OCI-LY7 (cell line): ENCODE data around the gene DRD1. TPM values are rescaled to one million over a fixed set of nuclear protein-coding genes. Genes with fewer than 3 reads are reported as not detected.
"Not testable (repeated sequence)": the region's sequence is repeated elsewhere in the genome, so short reads cannot be mapped to it uniquely, and the experiment has no call there.

Source experiments
- BruUV-seq: library from RNA; stranded (reverse); fragments of 400-500 nt; replicated peaks from 2 replicates; lab custom pipeline; 2021; lab: Mats Ljungman, UMichigan
- CTCF ChIA-PET: fragments of 300-600 bp; sonication (Branson Sonifier 250); formaldehyde crosslinking; loops from one replicate; lab custom pipeline; 2022; ENCODE audit warnings: antibody characterized with exemption; ENCODE audit not compliant: unreplicated experiment; lab: Charles Lee
- POLR2A ChIA-PET: fragments of 300-600 bp; sonication (Branson Sonifier 250); formaldehyde crosslinking; loops from one replicate; lab custom pipeline; 2022; ENCODE audit warnings: antibody characterized with exemption; lab: Charles Lee
- DNase-seq: peaks from one replicate; pipeline ENCODE4 v3.0.0-alpha.2; 2015; ENCODE audit warnings: low spot score
- H2AFZ ChIP-seq: fragments of 200-600 bp; sonication (generic), shearing (Covaris generic); 2 replicates; pipeline ENCODE4 v1.6.1; 2014; ENCODE audit warnings: mild to moderate bottlenecking, antibody characterized with exemption, low read length, moderate library complexity
- H3K27ac ChIP-seq: fragments of 200-600 bp; sonication (generic); 2 replicates; pipeline ENCODE4 v1.5.1; 2014; ENCODE audit warnings: mixed run types, low read depth, mild to moderate bottlenecking, moderate library complexity, low read length, inconsistent platforms; ENCODE audit not compliant: poor library complexity, severe bottlenecking
- H3K36me3 ChIP-seq: fragments of 200-600 bp; sonication (generic); 2 replicates; pipeline ENCODE4 v1.6.1; 2014; ENCODE audit warnings: mild to moderate bottlenecking, antibody characterized with exemption, low read length, moderate library complexity, mixed read lengths; ENCODE audit not compliant: insufficient read depth
- H3K4me1 ChIP-seq: fragments of 200-600 bp; sonication (generic); 2 replicates; pipeline ENCODE4 v1.5.1; 2014; ENCODE audit warnings: mild to moderate bottlenecking, low read length; ENCODE audit not compliant: insufficient read depth, poor library complexity, severe bottlenecking
- H3K4me2 ChIP-seq: fragments of 200-600 bp; sonication (generic); 2 replicates; pipeline ENCODE4 v1.6.1; 2014; ENCODE audit warnings: mild to moderate bottlenecking, low read length
- H3K4me3 ChIP-seq: fragments of 200-600 bp; sonication (generic); 2 replicates; pipeline ENCODE4 v1.5.1; 2014; ENCODE audit warnings: mild to moderate bottlenecking, low read depth, low read length; ENCODE audit not compliant: poor library complexity, severe bottlenecking
- H3K79me2 ChIP-seq: fragments of 200-600 bp; sonication (generic); 2 replicates; pipeline ENCODE4 v1.6.1; 2016; ENCODE audit warnings: low read depth, mild to moderate bottlenecking, low read length, moderate library complexity, mixed read lengths; ENCODE audit not compliant: insufficient read depth
- H3K9me2 ChIP-seq: fragments of 200-600 bp; sonication (generic); 2 replicates; pipeline ENCODE4 v1.6.1; 2016; ENCODE audit warnings: mild to moderate bottlenecking, low read length, mixed read lengths; ENCODE audit not compliant: insufficient read depth
- H3K9me3 ChIP-seq: fragments of 200-600 bp; sonication (generic); 2 replicates; pipeline ENCODE4 v1.6.1; 2014; ENCODE audit warnings: mild to moderate bottlenecking, mixed run types, low read length, mixed read lengths
- H4K20me1 ChIP-seq: fragments of 200-600 bp; sonication (generic); 2 replicates; pipeline ENCODE4 v1.6.1; 2014; ENCODE audit warnings: mild to moderate bottlenecking, antibody characterized with exemption, low read length, moderate library complexity, mixed read lengths; ENCODE audit not compliant: insufficient read depth
- CTCF ChIP-seq: fragments of 200-600 bp; sonication (generic); conservative IDR thresholded peaks from 2 replicates; pipeline ENCODE4 v1.5.1; 2014; ENCODE audit warnings: mild to moderate bottlenecking, antibody characterized with exemption, low read length, moderate library complexity, mixed read lengths
- EZH2phosphoT487 ChIP-seq: fragments of 200-600 bp; sonication (generic); IDR thresholded peaks from 2 replicates; pipeline ENCODE4 v1.6.1; 2018; ENCODE audit warnings: low read depth, borderline replicate concordance, mild to moderate bottlenecking, mixed run types, antibody characterized with exemption, low read length, moderate library complexity, mixed read lengths
- intact Hi-C: fragments of 100-400 bp; cut with micrococcal nuclease; formaldehyde crosslinking; loops from one replicate; pipeline ENCODE4 v1.10.0; 2022; ENCODE audit not compliant: unreplicated experiment
- total RNA-seq, 2 experiments: library from RNA; depleted of rRNA in 1 of 2; stranded (reverse); fragments of >200 nt in 1 of 2; shearing (Covaris generic) in 1 of 2; gene quantifications; 2 replicates each; pipeline ENCODE4 v1.2.3, GENCODE V29; 2014 to 2022

Gene DRD1
- total RNA-seq, 2 experiments from 2014 or later = not detected

- H4K20me1 ChIP-seq = no peaks in the 10 kb centered on the region
- no peaks in the 10 kb centered on the region for H3K9me2 ChIP-seq
- no peak overlapping the region for H3K27ac ChIP-seq
- ChIA-PET POLR2A (no interaction called here), CTCF (no interaction called here)
- DNase-seq = no peak
- H2AFZ ChIP-seq = no peak overlapping the region
- no peaks in the 10 kb centered on the region for H3K4me1 ChIP-seq
- H3K36me3 ChIP-seq = no peaks in the 10 kb centered on the region
- intact Hi-C loops = loop anchor here (5.0 kb wide), 1 partner anchor 496 kb away; no protein-coding TSS in a partner anchor
- H3K79me2 ChIP-seq = no peaks in the 10 kb centered on the region
- no TSS peak for BruUV-seq
- TF ChIP-seq EZH2phosphoT487 (no peak), CTCF (no peak)
- H3K4me3 ChIP-seq = no peak overlapping the region
- H3K4me2 ChIP-seq = no peak overlapping the region
- no peaks in the 10 kb centered on the region for H3K9me3 ChIP-seq
Observed at GRCh38 chr5:175448276-175448675, 4.3 kb upstream of the DRD1 start.

- ChIA-PET POLR2A (no interaction called here), CTCF (no interaction called here)
- DNase-seq = no peak
- no peaks in the 10 kb centered on the region for H3K36me3 ChIP-seq
- H3K4me1 ChIP-seq = no peaks in the 10 kb centered on the region
- H3K79me2 ChIP-seq = no peaks in the 10 kb centered on the region
- no peak overlapping the region for H2AFZ ChIP-seq
- no peak overlapping the region for H3K4me2 ChIP-seq
- no peaks in the 10 kb centered on the region for H4K20me1 ChIP-seq
- no peak for TF ChIP-seq CTCF
- no peak for TF ChIP-seq EZH2phosphoT487
- no peaks in the 10 kb centered on the region for H3K9me3 ChIP-seq
- intact Hi-C loops = loop anchor here (5.0 kb wide), 1 partner anchor 495 kb away; no protein-coding TSS in a partner anchor
- H3K27ac ChIP-seq = no peak overlapping the region
- no peaks in the 10 kb centered on the region for H3K9me2 ChIP-seq
- H3K4me3 ChIP-seq = no peak overlapping the region
- BruUV-seq = no TSS peak
Observed at GRCh38 chr5:175447571-175447970, 3.6 kb upstream of the DRD1 start.

- BruUV-seq = not testable (repeated sequence)
- intact Hi-C loops = loop anchor here (5.0 kb wide), 1 partner anchor 494 kb away; no protein-coding TSS in a partner anchor
Observed at GRCh38 chr5:175446378-175446777, 2.4 kb upstream of the DRD1 start.

More at GRCh38 chr5:175446378-175446777, 2.4 kb upstream of the DRD1 start:
- H2AFZ ChIP-seq, H3K36me3 ChIP-seq, H3K9me3 ChIP-seq, H3K4me1 ChIP-seq, H3K79me2 ChIP-seq, H3K9me2 ChIP-seq, CTCF ChIA-PET, H3K27ac ChIP-seq, POLR2A ChIA-PET, DNase-seq, H4K20me1 ChIP-seq, H3K4me2 ChIP-seq, H3K4me3 ChIP-seq: not testable (repeated sequence)
